ENCODE results near the gene ZNF618. TPM values are rescaled to one million over a fixed set of nuclear protein-coding genes. Genes with fewer than 3 reads are reported as not detected.

ZNF618 gene
- total RNA-seq, 2 donors from 2014 or later, result 11.9 to 17.1 TPM

GRCh38 chr9:114002986-114003350 is 126.9 kb downstream of the ZNF618 start:
- 95% methylated on average over 5 of the region's 5 CpGs for WGBS, 2 donors
- no peak for ATAC-seq
- H3K36me3 ChIP-seq (replicated peaks in 1 of 2; ENCODE audit: insufficient read depth in 1 of 2, low read depth in 2 of 2), result no peaks in the 10 kb centered on the region
- no peak for TF ChIP-seq CTCF (IDR thresholded peaks at IDR 0.05)
- no peak overlapping the region for H3K4me3 ChIP-seq
- no peaks in the 10 kb centered on the region for H3K27me3 ChIP-seq
- no peaks in the 10 kb centered on the region for H3K9me3 ChIP-seq
- no peak overlapping the region for H3K27ac ChIP-seq
- peak in 3 of 4 donors; percentile 2 to 12 (median 3) for DNase-seq
- no peaks in the 10 kb centered on the region for H3K4me1 ChIP-seq
- intact Hi-C loops (cut with DNase I), result no loop called here

GRCh38 chr9:114003351-114003750 is 127.2 kb downstream of the ZNF618 start:
- 85 to 89% methylated on average over 7 of the region's 7 CpGs for WGBS, 2 donors
- Histone ChIP-seq H3K9me3 (no peaks in the 10 kb centered on the region), H3K4me3 (no peak overlapping the region), H3K27ac (no peak overlapping the region), H3K27me3 (no peaks in the 10 kb centered on the region), H3K36me3 (replicated peaks in 1 of 2; ENCODE audit: insufficient read depth in 1 of 2, low read depth in 2 of 2) (no peaks in the 10 kb centered on the region), H3K4me1 (no peaks in the 10 kb centered on the region)
- DNase-seq (no peak), ATAC-seq (no peak)
- TF ChIP-seq POLR2A (IDR thresholded peaks at IDR 0.05) (no peak), CTCF (IDR thresholded peaks at IDR 0.05) (no peak)
- intact Hi-C loops (cut with DNase I), result no loop called here

- H3K27me3 ChIP-seq, result no peaks in the 10 kb centered on the region
- H3K27ac ChIP-seq, result no peak overlapping the region
- intact Hi-C loops (cut with DNase I), result no loop called here
- TF ChIP-seq POLR2A (IDR thresholded peaks at IDR 0.05) (no peak), CTCF (IDR thresholded peaks at IDR 0.05) (no peak)
- H3K9me3 ChIP-seq, result no peaks in the 10 kb centered on the region
- ATAC-seq (no peak), DNase-seq (no peak)
- H3K4me1 ChIP-seq, result no peaks in the 10 kb centered on the region
- 64 to 86% methylated on average over 5 of the region's 5 CpGs for WGBS, 2 donors
- no peaks in the 10 kb centered on the region for H3K36me3 ChIP-seq (replicated peaks in 1 of 2; ENCODE audit: insufficient read depth in 1 of 2, low read depth in 2 of 2)
- no peak overlapping the region for H3K4me3 ChIP-seq
Measured at GRCh38 chr9:114003758-114004157, 127.6 kb downstream of the ZNF618 start.

- Histone ChIP-seq H3K4me1 (no peaks in the 10 kb centered on the region), H3K36me3 (replicated peaks in 1 of 2; ENCODE audit: insufficient read depth in 1 of 2, low read depth in 2 of 2) (no peaks in the 10 kb centered on the region), H3K27ac (no peak overlapping the region), H3K27me3 (no peaks in the 10 kb centered on the region), H3K4me3 (no peak overlapping the region), H3K9me3 (no peaks in the 10 kb centered on the region)
- ATAC-seq (no peak), DNase-seq (peak; percentile 11 to 67 (median 16))
- intact Hi-C loops (cut with DNase I), result no loop called here
- TF ChIP-seq POLR2A (IDR thresholded peaks at IDR 0.05), result no peak
- TF ChIP-seq CTCF (IDR thresholded peaks at IDR 0.05), result no peak
- 76 to 83% methylated on average over 15 of the region's 15 CpGs for WGBS, 2 donors
Measured at GRCh38 chr9:114004221-114004716, 128.2 kb downstream of the ZNF618 start.

GRCh38 chr9:114005371-114006154 is 129.5 kb downstream of the ZNF618 start:
- Histone ChIP-seq H3K4me3 (no peak overlapping the region), H3K4me1 (no peaks in the 10 kb centered on the region), H3K9me3 (no peaks in the 10 kb centered on the region), H3K36me3 (replicated peaks in 1 of 2; ENCODE audit: insufficient read depth in 1 of 2, low read depth in 2 of 2) (no peaks in the 10 kb centered on the region), H3K27ac (no peak overlapping the region), H3K27me3 (no peaks in the 10 kb centered on the region)
- no peak for ATAC-seq
- no peak for TF ChIP-seq CTCF (IDR thresholded peaks at IDR 0.05)
- intact Hi-C loops (cut with DNase I), result no loop called here
- WGBS, 2 donors, result 79 to 92% methylated on average over 9 of the region's 9 CpGs
- DNase-seq, result peak in 3 of 4 donors; percentile 2 to 9 (median 3)
